GM10847 (cell line): ENCODE measurements around the gene ITGA6.

Experiments used
- POLR2A ChIP-seq: IDR thresholded peaks from 2 replicates; pipeline ENCODE4 v1.6.1; 2011; ENCODE audit not compliant: insufficient read length; ENCODE audit errors: extremely low read depth

Gene ITGA6

GRCh38 chr2:172431463-172431862 is 4.1 kb downstream of the ITGA6 start:
- no peak for TF ChIP-seq POLR2A

GRCh38 chr2:172431993-172432392 is 4.6 kb downstream of the ITGA6 start:
- TF ChIP-seq POLR2A, result no peak

GRCh38 chr2:172433144-172433543 is 5.8 kb downstream of the ITGA6 start:
- TF ChIP-seq POLR2A, result no peak

GRCh38 chr2:172434821-172435605 is 7.6 kb downstream of the ITGA6 start:
- TF ChIP-seq POLR2A, result no peak

- no peak for TF ChIP-seq POLR2A
Measured at GRCh38 chr2:172435606-172435911, 8.2 kb downstream of the ITGA6 start.

- TF ChIP-seq POLR2A, result no peak
Measured at GRCh38 chr2:172436889-172437288, 9.5 kb downstream of the ITGA6 start.

- TF ChIP-seq POLR2A, result no peak
Measured at GRCh38 chr2:172437419-172438341, 10.3 kb downstream of the ITGA6 start.

- no peak for TF ChIP-seq POLR2A
Measured at GRCh38 chr2:172438741-172439508, 11.5 kb downstream of the ITGA6 start.

- no peak for TF ChIP-seq POLR2A
Measured at GRCh38 chr2:172439509-172439860, 12.1 kb downstream of the ITGA6 start.

- TF ChIP-seq POLR2A, result no peak
Measured at GRCh38 chr2:172439911-172440310, 12.5 kb downstream of the ITGA6 start.

GRCh38 chr2:172440795-172441194 is 13.4 kb downstream of the ITGA6 start:
- no peak for TF ChIP-seq POLR2A

- no peak for TF ChIP-seq POLR2A
Measured at GRCh38 chr2:172442072-172442895, 14.9 kb downstream of the ITGA6 start.

- TF ChIP-seq POLR2A, result no peak
Measured at GRCh38 chr2:172445851-172446250, 18.5 kb downstream of the ITGA6 start.

GRCh38 chr2:172446474-172447063 is 19.2 kb downstream of the ITGA6 start:
- TF ChIP-seq POLR2A, result no peak
